GM18502 (cell line): ENCODE results near the gene FERD3L.
A peak's percentile ranks its signal among the peaks of the same experiment; 100 is the strongest.

Source experiments
- ATAC-seq: cut with Tn5 transposase; IDR thresholded peaks from one replicate; pipeline ENCODE4 v1.9.1; 2021; ENCODE audit warnings: mild to moderate bottlenecking; ENCODE audit not compliant: unreplicated experiment, poor library complexity

The FERD3L gene

DNA sequence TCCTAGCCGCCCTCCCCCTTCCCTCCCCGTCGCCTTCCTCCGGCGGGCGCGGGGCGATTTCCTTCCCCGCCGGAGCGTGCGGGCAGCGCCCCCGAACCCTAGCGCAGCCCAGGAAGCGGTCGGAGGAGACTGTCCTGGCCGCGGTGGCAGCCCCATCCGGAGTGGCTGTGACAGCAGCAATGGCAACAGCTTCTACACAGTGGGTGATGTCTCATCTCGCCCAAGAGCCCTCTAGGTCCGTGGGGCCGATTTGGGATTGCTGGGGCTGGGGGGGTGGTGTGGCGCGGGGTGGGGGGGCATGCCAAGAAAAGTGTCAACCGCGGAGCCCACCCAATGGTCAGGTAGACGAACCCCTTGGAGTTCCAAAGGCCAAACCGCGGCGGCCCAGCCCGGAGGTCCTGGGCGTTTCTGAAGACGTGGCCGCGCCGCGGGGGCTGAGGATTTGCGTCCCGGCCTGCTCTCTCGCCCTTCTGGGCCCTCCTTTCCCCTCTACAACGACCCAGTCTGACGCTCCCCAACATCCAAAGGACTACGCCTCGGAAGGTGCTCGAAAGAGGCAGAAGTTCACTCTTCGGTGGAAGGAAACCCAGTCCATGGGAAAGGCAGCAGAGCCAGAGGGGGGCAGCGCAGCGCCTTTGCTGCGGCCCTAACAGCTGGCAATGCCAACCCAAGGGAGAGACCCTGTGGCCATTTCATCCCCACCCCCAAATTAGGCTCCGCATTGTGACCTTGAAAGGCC is 27.2 kb downstream of the FERD3L start:
- ATAC-seq, result no peak

DNA sequence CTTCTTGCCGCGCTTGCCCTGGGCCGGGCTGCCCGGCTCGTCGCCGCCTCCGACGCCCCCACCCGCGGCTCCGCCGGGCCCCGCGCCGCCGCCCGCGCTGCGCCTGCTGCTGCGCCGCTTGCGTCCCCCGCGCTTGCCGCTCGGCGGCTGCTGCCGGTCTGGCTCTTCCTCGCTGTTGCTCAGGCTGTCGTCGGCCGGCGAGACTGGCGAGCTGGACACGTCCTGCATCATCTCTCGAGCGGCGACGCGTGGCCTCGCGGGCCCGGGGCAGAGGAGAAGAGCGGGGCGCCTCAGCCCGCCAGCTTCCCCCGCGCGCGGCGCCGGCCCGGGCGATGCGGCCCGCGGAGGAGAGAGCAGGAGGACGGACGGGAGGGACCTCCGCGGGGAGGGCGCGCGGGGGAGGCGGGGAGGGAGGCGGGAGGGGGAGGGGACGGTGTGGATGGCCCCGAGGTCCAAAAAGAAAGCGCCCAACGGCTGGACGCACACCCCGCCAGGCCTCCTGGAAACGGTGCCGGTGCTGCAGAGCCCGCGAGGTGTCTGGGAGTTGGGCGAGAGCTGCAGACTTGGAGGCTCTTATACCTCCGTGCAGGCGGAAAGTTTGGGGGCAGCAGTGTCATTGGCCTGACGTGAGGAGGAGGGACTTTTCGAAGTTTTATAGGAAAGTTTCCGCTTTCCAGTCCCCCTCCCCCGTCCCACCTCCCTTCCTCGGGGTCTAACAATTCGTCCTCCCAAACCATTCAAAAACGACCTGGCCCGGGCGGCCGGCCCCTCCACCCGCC is 27.9 kb downstream of the FERD3L start, which contains the start of gene TWIST1:
TSS of gene TWIST1 (minus strand) at position 546 of the 779 bp plus-strand sequence. CDS start at position 231, 315 bp downstream.
- peak; percentile 38 for ATAC-seq

DNA sequence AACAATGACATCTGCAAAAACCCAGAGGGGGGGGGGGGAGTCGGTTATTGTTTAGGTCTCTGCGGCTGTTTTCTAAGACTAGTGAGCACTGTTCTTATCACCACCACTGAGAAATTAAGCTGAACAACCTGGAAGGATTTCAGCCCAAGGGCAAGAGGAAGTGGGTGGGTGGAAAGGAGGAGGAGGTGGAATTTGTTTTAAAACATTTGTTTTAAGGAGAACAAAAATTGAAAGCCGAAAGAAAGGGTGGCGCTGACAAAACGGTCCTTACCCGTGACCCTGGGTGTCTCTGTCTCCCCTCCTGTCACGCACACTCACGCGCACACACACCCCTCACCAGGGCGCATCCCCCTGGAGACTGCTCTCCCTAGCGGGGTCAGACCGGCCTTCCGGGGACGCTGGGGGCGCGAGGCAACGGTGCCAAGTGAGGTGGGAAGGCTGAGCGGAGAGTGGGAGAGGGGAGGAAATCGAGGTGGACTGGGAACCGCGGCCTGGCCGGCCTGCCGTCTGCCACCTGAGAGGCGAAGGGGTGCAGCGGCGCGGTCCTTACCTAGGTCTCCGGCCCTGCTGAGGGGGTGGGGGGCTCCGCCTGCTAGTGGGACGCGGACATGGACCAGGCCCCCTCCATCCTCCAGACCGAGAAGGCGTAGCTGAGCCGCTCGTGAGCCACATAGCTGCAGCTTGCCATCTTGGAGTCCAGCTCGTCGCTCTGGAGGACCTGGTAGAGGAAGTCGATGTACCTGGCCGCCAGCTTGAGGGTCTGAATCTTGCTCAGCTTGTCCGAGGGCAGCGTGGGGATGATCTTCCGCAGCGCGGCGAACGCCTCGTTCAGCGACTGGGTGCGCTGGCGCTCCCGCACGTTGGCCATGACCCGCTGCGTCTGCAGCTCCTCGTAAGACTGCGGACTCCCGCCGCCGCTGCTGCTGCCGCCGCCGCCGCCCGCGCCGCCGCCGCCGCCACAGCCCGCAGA is 28.8 kb downstream of the FERD3L start:
- ATAC-seq, result peak; percentile 38

DNA sequence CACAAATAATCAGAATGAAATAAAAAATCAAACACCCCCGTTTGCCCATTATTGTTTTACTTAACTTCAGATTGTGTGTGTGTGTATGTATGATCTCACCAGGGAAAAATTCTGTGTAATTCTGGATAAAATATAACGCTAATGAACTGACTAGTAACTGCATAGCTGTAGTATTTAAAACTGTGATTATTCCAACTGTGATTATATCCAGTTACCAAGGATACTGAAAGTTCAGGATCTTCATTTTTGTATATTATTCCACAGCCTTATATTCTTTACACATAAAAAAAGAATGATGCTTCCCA is 30.7 kb downstream of the FERD3L start:
- no peak for ATAC-seq

DNA sequence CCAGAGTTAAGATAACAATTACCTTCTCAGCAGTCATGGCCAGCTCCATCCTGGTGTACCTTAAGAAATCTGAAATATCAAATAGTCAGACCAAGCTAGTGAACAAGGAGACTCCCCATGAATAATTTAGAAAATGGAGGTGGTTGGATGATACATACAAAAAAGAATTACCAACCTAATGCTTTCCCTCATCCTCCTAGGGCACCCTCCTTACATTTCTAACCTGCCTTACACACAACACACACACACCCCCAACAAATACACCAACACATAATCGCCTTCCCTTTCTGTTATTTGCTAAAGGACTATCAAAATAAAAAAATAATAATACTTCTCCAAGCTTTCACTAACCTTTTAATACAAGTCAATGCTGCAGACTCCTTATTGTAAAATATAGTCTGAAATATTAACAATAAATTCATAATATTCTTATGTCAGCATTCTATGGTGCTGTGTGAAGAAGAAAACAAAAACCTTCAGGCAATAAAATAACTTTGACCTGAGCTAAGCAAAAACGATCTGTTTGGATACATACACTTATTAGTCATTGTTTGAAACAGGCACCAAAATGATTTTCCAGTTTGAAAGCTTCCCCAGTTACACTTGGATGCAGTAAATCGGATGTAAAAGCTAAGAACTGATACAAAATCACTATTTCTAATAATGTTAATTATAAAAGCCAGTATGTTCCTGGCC is 31.2 kb downstream of the FERD3L start:
- no peak for ATAC-seq

DNA sequence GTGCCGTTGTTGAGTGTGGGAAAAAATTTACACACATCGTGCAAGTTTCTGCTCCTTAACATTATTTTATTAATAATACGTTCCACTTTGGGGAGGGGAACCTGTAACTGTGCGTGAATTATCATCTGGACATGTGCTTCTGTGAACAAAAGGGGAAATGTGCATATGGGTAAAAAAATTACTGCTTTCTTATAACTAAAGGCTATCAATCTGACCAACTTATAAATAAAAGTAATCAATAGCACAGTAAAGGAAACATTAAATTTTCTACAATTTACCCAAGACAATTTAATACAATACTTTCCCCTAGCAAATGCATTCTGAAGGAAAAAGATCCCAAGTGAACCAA is 32.2 kb downstream of the FERD3L start:
- no peak for ATAC-seq

DNA sequence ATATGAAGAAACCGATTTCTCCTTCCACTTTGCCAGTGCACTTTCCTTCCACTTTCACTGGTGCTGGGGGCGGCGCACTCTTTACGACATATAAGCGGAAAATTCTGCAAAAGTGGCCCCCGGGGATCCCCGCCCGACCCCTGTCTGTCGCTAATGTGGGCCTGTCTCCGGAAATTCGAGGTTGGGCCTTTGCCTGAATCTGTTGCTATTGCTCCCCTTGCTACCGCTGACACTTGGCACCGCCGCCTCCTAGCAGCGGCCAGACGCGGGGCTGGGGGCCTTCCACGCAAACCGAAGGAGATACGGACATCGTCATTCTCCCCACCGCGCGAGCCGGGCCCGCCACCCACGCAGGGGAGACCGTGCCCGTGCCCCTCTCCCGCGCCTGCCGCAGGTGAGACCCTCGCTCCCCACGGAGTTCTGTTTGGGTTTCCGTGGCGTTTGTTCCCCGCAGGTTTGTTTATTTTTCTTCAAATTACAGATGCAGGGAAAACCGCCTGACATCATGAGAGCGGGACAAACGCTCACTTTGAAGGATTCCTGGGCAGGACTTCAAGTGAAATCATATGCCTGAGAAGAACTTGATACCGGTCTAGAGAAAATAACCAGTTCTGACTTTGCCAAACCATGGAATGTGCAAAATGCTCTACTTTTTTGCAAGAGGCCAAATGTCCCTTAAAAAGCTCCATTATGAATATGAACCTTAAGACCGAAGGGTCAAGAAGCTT is 32.8 kb downstream of the FERD3L start:
- no peak for ATAC-seq

DNA sequence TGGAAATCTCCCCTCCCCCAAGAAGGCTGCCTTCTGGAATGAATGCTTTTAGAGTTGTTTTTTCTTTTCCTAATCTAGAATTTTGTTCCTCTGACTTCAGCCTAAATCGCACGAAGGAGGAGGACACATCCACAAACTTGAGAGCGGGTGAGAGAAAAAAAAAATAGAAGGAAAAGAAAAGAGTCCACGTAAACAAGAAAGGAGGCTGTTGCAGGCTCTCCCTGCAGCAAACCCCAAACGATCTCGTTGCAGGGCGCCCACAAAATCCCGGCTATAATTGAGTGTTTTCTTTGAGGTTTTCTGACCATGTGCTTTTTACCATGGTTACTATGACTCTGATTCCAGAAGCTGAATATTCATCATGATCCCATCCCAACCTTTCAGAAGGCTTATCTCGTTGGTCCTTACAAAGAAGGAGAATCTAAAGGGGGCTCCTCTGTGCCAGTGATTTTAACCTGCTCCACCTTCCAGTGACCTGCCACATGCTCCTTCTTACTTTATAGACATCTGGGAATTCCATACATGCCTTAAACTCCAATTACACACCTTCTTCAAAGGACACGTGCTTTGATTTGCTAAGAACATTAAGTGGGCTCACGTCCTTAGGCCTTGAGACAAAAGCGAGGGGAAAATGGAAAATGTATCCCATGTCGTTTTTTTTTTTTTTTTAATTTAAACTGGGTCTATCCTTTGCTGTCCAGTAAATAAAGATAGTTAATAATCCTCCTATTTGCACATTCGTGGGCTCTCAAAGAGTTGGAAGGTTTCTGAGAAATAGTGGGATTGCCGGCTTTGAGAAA is 33.5 kb downstream of the FERD3L start:
- no peak for ATAC-seq

DNA sequence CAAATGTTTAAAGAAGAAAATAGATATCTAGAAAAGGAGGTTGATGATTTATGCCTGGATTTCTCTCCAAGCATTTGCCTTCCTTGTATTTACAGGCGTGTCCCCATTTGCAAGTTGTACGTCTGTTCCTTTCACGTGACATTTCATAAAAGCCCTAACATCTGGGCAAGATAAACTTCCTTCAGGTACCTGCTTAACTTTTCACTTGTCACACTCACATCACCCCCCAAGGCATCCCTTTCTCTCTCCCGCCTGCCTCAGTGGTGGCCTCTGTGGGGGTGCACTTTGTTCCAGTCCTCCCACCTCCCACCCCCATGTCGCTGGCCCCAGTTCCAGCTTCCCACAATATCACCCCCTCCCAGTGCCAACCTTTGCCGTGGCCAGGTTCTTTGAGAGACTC is 34.4 kb downstream of the FERD3L start:
- ATAC-seq, result no peak

DNA sequence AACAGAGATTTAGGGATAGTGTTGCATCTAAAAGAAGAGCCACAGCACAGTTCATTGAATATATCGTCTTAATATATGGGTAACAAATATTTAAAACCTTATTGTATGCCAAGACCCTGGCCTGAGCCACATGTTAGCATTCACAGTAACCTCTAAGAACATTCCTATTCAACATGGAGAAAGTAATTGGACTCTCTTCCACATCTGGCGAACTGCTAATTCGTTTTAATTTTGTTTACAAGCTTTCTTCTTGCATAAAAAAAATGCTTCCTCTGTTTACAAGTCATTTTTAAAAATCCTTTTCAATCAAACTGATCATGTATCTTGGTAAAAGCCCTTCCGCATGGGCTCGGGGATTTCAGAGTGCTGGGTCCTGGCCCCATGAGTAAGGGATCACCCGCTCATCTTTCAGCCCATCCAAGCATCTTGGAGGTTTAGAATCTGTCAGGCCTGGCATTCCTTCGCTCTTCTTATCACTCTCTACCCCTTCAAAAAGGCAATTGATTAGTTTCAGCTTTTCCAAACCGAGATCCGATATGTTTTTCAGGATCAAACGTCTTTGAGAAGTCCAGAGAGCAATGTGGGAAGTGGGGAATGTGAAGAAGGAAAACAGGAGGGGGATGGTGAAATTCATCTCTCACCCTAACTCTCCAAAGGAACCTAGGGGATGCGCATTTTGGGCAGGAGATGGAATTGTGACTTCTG is 35.0 kb downstream of the FERD3L start:
- no peak for ATAC-seq

DNA sequence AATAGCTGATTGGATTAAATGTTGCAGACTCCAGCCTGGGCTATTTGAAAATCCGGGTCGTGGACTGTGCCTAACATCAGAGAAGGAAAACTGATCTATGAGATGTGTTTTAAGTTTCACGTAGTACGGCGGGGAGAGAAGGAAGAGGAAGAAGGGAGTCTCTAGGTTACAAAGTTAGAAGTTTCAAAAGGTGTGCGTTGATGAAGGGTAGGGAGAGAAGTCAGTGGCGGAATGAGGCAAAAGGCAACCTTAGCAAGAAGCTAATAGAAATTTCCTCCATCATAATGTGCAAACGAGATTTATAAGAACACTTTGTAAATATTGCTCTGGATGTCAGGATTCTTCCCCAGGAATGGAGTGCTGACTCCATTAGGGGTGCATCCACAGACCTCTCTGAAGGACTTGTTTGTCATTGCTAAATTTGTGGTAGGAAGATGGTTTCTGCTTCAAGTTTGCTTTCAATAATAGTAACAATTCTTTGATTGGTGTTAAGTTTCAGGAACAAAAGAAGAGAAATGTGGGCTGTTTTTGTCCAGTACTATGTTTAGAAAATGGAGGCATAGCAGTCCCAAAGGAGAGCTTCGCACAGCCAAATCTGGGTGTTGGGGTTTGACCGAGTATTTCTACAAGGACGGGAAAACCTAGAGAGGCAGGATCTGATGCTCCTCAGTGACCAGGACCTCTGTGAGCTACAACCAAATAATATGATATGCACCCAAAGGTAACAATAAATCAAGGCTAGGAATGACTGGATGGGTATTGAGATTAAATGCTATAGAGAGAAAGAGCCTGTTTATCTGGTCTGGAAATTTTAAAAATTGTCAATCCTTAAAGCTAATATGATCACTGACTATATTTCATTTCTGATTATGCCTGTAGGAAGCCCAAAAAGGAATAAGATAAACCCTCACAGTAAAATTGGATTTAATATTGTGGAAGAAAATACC is 35.9 kb downstream of the FERD3L start:
- no peak for ATAC-seq

DNA sequence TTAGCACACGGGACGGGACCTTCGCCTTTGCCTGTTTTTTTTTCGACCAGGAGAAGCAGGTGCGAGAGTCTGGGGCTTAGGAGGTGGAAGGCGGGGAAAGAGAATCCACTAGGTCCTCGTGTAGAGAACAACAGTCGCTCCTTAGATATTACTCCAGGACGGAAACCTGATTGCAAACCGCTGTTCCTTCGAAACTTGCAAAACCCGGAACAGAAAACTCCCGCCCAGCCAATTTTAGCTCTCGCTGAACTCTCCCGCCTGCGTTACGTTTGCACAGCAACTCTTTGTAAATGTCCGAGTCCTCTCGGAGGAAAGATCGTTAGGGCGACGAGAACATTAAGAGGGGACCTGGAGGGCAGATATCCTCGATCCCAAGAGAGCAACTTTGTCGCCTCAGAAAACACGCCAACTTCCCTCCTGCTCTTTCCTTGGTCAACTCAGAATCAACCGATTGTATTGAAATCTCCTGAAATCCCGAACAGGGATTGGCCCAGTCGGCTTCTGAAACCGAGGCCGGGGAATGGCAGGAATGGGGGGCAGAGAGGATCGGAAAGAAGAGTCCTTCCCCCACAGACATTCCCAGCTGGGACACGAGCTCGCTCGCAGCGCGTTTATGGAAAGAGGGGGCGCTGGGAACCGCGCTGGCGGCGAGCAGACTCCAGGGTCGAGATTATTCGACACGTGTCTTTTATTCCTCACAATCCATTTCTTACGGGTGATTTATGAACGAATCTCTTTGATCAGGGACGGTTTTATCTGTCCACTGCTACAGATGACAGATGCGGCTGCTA is 37.7 kb downstream of the FERD3L start:
- no peak for ATAC-seq

DNA sequence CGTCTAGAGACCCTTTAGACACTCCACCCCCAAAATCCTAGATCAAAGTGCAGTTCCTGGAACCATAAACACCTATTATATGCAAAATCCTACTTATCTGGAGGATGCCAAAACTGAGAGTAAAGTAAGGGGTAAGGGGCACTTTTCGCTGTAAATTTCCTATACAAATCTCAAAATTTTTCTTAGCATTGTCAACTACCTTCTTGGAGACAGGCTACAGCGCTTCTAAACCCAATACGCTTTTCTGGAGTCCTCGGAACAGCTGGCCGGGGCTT is 38.2 kb downstream of the FERD3L start:
- no peak for ATAC-seq

DNA sequence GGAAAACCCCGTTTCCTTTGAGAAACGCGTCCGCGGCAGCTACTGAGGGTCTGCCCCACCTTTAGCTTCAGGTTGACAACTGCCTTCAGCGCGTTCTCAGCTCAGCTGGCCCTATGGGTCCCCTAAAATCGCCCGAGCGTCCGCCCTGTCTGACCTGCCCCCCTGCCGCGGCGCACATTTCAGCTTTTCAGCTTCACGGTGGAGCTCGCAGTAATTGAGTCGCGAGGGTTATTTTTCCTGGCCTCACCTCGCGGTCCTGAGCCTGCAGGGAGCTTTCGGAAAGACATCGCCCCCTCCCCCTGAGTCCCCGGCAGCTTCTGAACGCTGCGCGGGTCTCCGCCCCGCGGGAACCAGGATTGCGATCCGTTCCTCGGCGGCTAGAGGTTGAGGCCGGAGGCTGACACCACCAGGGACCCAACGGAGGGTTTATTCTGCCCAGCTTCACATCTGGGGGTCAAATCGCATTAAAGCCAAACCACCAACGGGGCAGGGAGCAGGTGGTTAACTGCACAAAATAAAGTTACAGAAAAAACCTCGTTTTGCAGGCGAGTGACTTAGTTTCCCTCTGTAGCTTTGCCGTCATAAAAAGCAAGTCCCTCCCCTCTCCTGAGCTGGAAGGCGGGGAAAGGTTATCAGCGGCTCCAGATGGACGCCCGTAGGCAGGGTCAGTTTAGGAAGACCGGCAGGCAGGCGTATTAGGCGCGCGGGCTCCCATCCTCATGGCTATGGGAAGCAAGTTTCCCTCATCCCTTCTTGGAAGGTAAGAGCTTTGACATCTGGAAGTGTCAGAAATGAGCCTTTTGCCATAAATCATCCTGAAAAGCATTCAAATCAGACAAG is 38.8 kb downstream of the FERD3L start:
- ATAC-seq, result no peak

DNA sequence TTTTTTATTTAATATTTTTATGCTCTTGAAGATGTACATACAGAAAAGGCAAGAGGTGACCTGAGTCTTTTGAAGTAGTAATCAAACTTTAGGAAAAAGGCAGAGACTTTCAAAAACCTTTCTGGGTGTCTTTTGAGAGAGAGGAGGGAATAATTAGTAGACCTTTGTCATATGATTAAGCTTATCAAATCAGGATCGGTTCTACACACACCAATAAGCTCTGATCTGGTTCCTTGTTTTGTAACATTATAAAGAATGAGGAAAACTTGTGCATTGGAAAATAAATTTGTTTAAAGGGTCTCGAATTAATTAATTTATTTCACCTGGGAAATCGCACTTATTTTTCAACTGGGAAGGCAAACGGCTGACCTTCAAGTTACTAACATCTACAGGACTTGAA is 39.7 kb downstream of the FERD3L start:
- ATAC-seq, result no peak

DNA sequence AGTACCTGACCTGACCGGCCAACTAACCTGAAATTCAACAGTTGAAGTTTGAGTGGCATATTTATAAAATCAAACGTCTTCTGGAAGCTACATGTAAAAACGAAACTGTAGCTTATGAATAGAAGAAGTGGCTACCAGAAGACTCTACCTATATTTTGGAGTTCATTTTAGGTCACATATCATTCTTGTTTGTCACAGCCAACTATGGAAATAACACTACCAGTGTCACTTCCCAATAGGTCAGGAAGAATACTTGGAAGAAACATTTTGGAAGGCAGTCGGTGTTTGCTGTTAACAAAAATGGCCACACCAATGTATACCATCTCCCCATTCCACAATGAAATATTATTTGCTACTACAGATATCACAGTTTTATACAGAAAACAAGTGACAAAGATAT is 40.4 kb downstream of the FERD3L start:
- no peak for ATAC-seq
